NOMO-1 (cell line): ENCODE data around the gene SNAP91.
A peak's percentile ranks its signal among the peaks of the same experiment; 100 is the strongest.
"Not testable (repeated sequence)": the region's sequence is repeated elsewhere in the genome, so short reads cannot be mapped to it uniquely, and the experiment has no call there.

Experiments
- DNase-seq, 2 experiments: peaks; one replicate each; lab custom pipeline; 2025; ENCODE audit not compliant: unreplicated experiment in 2 of 2; lab: John Stamatoyannopoulos, UW

Gene SNAP91, protein sequence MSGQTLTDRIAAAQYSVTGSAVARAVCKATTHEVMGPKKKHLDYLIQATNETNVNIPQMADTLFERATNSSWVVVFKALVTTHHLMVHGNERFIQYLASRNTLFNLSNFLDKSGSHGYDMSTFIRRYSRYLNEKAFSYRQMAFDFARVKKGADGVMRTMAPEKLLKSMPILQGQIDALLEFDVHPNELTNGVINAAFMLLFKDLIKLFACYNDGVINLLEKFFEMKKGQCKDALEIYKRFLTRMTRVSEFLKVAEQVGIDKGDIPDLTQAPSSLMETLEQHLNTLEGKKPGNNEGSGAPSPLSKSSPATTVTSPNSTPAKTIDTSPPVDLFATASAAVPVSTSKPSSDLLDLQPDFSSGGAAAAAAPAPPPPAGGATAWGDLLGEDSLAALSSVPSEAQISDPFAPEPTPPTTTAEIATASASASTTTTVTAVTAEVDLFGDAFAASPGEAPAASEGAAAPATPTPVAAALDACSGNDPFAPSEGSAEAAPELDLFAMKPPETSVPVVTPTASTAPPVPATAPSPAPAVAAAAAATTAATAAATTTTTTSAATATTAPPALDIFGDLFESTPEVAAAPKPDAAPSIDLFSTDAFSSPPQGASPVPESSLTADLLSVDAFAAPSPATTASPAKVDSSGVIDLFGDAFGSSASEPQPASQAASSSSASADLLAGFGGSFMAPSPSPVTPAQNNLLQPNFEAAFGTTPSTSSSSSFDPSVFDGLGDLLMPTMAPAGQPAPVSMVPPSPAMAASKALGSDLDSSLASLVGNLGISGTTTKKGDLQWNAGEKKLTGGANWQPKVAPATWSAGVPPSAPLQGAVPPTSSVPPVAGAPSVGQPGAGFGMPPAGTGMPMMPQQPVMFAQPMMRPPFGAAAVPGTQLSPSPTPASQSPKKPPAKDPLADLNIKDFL

DNA sequence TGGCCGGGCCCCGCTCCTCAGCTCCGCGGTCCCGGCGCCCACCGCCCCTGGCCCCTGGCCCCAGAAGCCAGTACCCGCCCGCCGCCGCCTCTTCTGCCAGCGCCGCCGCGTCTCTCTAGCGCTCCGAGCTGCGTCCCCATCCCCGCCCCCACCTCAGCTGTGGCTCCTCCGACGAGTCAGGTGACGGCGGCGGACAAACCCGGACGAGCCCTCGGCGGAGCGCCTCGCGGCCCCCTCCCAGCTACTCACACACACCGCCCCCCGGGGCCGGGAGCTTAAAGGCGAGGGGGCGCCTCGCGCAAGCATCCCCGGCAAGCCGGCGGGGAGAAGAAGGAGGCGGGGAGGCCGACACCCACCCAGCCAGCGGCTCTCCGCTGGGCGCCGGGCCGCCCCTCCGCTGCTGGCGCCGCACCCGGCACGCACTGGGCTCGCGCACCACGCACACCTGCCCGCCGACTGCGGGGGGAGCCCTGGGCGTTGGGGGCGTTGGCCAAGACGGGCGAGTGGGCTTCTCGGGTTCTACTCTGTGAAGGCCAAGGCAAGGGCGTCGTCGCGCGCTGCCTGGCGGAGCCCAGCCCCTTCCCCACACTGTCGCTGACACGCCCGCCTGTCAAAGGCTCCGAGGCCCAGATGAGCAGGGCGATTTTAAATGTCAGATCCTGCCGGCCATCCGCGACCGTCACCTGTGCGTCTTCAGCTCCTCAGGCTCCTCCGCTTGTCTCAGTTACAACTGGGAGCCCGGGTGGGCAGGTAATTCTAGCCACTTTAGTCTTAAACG lies at the start of gene SNAP91:
SNAP91 (minus strand) TSS at position 132 of the 778 bp plus-strand sequence. CDS start 1,174 bp downstream, outside the sequence.
- DNase-seq = no peak

DNA sequence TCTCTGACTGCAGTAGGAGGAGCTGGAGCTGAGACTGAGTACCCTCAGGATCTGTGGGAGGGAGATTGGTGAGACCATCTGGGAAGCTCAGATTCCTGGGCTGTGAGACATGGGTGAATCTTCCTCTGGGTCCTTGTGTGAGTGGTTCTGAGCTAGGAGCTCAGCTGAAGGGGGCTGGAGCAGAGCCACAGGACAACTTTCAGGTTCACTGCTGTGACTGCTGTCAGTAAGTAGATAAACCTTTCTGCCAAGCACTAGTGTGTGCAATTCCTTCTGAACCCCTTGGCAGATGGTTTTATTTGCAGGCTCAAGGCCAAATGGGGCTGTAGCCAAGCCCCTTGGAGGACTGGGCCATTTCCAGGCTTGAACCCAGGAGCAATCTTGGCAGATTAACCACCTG lies 49.6 kb upstream of the SNAP91 start:
- DNase-seq = no peak

DNA sequence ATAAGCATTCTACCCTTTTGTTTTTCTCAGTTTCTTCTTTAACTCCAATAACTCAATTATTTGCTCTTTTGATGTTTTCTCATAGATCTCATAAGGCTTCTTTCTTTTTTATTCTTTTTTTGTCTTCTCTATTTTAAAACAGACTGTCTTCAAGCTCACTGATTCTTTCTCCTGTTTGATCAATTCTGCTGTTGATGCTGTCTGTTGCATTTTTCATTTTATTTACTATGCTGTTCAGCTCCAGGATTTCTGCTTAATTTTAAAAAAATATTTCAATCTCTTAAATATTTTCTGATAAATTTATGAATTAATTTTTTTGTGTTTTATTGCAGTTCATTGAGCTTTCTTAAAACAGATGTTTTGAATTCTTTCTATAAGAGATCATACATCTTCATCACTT lies 48.1 kb upstream of the SNAP91 start:
- DNase-seq = no peak

DNA sequence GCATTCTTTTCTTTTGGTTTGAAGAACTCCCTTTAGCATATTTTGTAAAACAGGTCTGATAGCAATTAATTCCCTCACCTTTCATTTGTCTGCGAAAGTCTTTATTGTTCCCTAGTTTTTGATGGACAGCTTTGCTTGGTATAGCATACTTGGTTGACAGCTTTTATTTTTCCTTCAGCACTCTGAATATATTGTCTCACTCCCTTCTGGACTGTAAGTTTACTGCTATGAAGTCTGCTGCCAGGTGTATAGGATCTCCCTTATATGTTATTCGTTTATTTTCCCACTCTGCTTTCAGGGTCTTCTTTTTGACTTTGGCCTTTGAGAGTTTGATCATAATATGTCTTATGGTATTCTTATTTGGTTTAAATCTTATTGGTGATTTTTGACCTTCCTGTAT lies 47.7 kb upstream of the SNAP91 start:
- no peak for DNase-seq

DNA sequence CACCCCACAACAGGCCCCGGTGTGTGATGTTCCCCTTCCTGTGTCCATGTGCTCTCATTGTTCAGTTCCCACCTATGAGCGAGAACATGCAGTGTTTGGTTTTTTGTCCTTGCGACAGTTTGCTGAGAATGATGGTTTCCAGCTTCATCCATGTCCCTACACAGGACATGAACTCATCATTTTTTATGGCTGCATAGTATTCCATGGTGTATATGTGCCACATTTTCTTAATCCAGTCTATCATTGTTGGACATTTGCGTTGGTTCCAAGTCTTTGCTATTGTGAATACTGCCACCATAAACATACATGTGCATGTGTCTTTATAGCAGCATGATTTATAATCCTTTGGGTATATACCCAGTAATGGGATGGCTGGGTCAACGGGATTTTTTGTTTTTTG lies 43.5 kb upstream of the SNAP91 start:
- not testable (repeated sequence) for DNase-seq

DNA sequence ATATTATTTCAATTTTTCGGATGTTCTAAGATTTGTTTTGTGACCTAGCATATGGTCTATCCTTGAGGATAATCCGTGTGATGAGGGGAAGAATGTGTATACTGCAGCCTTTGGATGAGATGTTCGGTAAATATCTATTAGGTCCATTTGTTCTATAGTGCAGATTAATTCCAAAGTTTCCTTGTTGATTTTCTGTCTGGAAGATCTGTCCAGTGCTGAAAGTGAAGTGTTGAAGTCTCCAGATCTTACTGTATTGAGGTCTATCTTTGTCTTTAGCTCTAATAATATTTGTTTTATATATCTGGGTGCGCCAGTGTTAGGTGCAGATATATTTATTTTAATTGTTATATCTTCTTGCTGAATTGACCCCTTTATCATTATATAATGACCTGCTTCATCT lies 32.2 kb upstream of the SNAP91 start:
- no peak for DNase-seq

DNA sequence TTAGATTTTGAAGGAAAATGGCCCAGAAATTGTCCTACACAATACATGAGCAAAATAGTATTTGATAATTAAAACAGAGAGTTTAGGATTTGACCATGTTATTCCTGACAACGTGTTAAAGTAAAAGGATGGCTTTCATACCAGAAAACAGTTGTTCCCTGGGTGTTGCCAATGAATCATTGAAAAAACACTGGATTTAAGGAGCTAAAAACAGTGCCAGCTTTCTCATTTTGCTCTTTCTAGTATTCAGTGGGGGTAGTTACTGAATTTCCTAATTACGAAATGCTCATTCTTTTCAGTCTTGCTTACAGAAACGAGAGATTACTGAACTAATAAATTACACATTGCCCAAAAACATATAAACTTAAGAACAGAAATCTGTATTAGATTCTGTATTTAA lies 26.6 kb upstream of the SNAP91 start:
- no peak for DNase-seq

DNA sequence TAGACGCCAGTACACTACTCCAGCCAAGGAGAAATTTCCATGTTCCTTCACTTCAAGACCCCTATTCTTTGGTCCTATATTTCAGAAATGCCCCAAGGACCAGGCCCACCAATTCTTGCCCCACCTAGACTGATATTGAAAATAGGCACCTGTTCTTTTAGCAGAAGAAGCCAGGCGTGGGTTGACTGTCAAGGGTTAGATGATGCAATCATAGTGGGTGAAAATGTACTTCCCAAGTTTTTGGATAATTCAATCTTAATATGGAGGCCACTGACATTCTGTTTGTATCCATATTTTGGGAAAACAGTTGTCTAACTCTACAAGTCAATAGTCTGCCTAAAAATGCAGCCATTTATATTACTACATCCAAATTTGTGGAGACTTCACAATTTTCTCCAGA lies 21.0 kb upstream of the SNAP91 start:
- no peak for DNase-seq

DNA sequence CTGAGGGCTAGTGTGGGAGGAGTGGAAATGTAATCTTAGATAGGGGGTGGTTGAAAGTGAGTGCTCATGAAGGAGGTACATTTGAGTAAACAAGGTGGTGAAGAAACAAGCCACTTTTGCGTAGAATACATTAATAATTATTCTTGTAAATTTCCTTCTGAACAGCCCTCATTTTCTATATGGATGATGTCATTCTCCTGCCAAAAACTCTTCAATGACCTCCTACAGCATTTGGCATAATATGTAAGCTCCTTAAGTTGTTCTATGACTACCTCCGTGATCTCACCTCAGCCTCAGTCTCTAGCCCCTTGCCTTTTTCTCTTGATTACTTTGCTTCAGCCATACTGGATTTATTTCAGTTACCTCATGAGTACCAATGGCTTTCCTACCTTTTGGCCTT lies 14.0 kb upstream of the SNAP91 start:
- DNase-seq = no peak

DNA sequence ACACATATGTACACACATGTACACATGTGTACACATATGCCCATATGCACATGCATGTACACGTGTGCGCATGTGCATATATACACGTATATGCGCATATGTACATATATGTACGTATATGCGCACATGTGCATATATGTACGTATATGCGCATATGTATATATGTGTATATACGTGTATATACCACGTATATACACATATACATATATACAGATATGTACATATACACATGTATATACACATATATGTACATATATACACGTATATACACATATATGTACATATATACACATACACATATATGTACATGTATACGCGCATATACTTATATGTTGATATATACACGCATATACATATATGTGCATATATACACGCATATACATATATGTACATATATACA lies 8.9 kb upstream of the SNAP91 start:
- no peak for DNase-seq

DNA sequence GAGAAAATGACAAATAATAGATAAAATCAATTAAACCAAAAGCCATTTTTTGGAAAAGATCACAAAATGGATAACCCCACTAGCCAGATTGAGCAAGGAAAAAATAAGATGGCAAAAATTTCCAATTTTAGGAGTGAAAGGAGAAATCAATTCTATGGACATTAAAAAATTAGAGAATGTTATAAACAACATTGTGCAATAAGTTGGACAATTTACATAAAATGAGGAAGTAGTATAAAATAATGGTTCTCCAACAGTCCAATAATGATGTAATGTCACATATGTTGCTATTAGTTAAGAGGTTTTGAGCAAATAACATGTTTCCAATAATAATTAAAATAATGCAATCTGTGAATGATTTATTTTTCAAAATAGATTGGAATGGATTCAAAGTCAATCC lies 3.1 kb upstream of the SNAP91 start:
- peak in 1 of 2 experiments; percentile 12 for DNase-seq

DNA sequence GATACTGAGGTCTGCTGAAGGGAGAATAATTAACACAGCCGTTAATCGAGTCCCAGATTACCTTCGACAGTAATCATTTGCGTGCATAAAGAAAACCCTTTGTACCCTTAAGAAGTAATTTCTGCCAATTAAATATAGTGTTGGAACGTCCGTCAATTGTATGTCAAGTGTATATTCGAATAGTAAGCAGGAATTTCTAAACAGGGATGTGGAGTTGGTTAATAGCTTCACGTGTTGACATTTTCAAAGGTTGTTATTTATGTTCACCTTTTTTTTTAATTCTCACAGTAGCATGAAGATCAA lies 798 bp upstream of the SNAP91 start:
- no peak for DNase-seq

DNA sequence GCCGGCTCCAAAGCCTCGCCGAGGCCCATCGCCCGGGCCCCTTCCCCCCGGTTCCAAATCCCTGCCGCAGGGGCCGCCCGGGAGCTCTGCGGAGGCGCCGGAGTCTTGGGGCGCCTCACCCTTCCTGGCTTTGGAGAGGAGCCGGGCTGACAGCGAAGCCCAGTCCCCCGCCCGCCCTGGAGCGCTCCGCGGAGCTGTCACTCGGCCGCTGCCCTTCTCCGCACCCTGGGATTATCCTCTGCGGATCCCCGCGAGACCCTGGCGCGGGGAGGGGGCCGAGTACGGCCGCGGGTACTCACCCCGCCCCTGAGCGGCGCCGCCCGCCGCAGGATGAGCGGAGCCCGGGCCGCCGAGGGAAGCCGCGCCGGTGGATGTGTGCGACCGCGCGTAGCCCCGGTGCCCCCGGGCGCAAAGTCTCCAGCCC lies 343 bp downstream of the SNAP91 start:
- no peak for DNase-seq

DNA sequence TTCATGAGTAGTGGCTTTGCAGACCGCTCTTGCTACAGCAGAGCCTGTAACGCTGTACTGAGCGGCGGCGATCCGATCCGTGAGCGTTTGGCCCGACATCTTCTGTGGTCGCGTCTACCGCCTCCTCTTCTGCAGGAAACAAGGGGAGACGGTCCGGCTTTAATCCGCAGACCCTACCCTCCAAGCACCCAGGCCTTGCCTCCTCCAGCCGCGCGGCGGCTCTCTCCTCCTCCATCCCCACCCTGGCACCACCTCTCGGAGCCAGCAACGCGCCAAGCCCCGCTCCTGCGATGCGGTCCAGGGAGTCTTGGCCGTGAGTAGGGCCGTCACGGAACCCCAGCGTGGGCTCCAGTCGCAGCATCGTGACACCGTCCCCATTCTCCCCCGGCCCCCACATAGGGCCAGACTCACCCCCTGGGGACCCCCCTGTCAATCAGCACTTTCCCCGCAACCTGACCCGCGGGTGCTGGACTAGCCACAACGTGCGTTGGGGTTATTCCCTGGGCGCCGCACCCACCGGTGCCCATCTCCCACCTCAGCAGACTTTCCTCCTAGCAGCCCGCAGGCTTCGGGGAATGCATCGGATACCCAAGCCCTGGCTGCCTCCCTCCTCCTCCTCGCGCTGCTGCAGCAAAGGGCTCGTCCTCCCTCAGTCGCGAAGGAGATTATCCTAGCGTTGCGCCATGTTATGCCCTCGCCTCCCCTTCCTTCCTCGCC lies 914 bp downstream of the SNAP91 start:
- no peak for DNase-seq

DNA sequence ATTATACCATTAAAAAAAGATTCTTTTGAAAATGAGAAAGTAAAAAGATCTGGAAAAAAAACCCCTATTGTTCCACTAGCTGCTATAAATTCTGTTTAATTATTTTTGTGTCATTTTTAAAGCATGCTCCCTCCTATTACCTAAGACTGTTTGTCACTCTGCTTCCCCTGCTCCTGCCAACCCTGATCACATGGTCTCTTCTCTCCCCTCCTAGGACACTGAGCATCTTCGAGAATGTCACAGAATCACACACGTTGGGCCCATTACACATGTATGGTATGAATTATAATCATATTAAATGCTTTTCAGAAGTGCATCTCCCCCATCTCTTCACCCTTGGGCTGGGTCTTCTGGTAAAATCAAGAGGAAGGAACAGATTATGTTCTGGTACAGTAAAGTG lies 6.2 kb downstream of the SNAP91 start:
- no peak for DNase-seq

DNA sequence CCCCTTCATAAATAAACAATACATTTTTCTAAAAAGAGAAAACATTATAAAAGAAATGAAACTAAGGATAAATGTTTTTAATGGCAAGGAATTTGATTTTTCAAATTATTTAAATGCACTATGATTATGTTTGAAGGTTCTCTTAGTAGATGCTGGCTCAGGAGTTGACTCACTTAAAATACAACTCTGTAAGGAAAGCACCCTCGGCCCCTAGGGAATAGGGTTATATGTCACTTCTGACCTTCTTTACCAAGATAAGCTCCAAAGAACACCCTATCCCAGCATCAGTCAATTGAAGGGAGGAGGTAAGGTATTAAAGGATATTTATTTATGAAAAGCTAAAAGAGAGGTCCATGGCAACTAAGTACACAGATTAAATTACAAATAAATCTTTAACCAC lies 6.8 kb downstream of the SNAP91 start:
- DNase-seq = no peak

DNA sequence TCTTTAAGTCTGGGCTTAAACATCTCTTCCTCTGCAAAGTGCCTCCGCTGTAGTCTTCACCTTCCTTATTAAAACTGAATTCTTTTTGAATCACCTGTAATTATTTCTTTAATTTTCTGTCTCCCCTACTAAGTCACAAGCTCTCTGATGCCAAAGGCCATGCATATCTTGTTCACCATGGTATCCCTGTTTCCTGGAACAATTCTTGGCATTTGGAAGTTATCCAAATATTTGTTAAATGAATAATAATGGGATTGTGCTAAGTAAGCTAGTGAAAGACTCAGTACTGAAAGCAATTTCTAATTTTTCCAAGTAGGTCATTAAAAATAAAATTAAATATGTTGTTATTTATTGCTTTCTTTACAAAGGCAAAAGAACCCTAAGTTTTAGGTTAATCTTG lies 12.2 kb downstream of the SNAP91 start:
- no peak for DNase-seq

DNA sequence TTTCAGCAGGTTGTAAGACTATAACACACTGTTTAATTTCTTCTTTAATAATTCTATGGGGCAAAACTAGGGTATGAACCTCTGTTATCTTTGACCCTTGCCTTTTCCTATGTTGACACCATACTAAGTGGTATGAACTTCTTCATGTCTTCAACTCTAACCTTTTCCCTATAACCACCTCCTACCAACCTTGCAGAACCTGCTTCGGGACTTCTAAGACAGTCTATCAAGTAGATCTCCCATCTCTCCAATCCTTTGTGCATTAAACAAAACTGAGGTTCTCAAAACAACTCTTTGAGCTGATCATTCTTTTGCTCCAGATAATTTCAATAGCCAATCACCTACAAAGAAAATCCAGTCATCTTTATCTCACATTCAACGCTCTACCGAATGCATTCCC lies 23.4 kb downstream of the SNAP91 start:
- no peak for DNase-seq

DNA sequence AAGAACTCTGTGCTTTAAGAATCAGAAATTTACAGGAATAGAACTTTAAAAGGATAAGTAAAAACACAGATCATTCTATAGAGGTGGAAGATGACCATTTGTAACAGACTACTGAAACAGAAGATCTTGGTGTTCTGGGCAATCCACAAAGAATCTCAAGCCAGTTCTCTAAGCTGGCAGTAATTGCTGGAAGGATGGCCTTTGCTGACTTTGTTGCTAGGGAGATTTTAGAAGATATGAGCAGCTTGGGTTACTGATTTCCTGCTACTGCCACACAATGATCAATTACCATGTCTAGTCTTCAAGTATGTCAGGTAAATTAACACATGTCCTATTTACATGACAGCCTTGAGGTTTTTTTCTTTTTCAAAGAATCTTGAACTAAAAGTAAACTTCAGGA lies 31.1 kb downstream of the SNAP91 start:
- no peak for DNase-seq

DNA sequence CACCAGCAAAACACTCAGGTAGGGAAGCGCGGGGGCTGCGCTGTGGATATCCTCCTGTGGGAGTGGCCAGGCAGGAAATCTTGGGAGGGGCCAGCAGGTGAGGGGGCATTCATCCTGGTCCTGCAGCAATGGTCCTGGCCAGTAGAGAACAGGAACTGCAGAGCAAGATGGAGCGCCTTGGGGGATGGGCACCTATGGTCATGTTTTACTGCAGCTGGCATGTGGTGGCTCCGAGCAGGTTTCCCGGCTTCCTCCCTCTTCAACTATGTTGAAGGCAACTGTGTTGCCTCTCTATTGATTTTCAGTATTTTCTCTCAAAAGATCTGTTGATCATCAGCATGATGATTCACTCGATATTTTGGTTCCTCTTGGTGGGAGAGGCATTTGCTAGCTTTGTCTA lies 70.9 kb downstream of the SNAP91 start:
- no peak for DNase-seq

DNA sequence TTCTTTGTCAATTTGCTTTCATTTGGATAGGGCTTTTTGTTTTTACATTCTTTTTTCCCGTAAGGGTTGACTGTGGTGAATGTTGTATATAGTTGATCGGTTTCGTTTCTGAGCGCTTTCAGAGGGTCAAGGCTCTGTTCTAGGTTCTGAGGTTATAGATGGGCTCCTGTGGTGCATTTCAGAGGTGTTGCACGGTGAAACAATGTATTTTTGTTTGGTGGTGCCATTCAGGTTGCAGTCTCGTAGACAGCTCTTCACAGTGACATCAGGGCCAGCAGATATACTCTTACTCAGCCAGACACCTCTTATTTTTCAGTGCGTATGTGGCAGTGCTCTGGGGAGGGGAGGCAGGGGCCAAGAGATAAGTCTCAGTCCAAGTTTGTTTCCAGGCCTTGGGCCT lies 72.1 kb downstream of the SNAP91 start:
- no peak for DNase-seq
